ENCODE data around the gene HTR3A. TPM values are rescaled to one million over a fixed set of nuclear protein-coding genes. Genes with fewer than 3 reads are reported as not detected.

Gene HTR3A
- total RNA-seq, 6 experiments from 2014 or later = not detected

DNA sequence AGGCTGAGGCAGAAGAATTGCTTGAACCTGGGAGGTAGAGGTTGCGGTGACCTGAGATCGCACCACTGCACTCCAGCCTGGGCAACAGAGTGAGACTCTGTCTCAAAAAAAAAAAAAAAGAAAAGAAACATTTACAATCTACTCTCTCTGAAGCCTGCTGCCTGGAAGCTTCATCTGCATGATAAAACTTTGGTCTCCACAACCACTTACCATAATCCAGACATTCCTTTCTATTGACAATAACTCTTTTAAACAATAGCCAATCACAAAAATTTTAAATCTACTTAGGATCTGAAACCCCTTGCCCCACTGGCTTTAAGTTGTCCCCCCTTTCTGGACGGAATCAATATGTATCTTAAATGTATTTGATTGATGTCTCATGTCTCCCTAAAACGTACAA, 25.0 kb upstream of the HTR3A start:
- H3K4me1 Mint-ChIP-seq (ENCODE audit: low read depth) = no peaks in the 10 kb centered on the region
- H3K27ac Mint-ChIP-seq = no peak overlapping the region
- TF ChIP-seq, protein P1, sequence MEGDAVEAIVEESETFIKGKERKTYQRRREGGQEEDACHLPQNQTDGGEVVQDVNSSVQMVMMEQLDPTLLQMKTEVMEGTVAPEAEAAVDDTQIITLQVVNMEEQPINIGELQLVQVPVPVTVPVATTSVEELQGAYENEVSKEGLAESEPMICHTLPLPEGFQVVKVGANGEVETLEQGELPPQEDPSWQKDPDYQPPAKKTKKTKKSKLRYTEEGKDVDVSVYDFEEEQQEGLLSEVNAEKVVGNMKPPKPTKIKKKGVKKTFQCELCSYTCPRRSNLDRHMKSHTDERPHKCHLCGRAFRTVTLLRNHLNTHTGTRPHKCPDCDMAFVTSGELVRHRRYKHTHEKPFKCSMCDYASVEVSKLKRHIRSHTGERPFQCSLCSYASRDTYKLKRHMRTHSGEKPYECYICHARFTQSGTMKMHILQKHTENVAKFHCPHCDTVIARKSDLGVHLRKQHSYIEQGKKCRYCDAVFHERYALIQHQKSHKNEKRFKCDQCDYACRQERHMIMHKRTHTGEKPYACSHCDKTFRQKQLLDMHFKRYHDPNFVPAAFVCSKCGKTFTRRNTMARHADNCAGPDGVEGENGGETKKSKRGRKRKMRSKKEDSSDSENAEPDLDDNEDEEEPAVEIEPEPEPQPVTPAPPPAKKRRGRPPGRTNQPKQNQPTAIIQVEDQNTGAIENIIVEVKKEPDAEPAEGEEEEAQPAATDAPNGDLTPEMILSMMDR (IDR thresholded peaks at IDR 0.05) = no peak
- H3K9me3 Mint-ChIP-seq = no peaks in the 10 kb centered on the region
- DNase-seq = no peak
- no peak overlapping the region for H3K4me3 Mint-ChIP-seq
- H3K27me3 Mint-ChIP-seq (ENCODE audit: insufficient read depth) = peaks cover 18% of the 10 kb centered on the region
- H3K36me3 Mint-ChIP-seq (ENCODE audit: low read depth) = no peaks in the 10 kb centered on the region

DNA sequence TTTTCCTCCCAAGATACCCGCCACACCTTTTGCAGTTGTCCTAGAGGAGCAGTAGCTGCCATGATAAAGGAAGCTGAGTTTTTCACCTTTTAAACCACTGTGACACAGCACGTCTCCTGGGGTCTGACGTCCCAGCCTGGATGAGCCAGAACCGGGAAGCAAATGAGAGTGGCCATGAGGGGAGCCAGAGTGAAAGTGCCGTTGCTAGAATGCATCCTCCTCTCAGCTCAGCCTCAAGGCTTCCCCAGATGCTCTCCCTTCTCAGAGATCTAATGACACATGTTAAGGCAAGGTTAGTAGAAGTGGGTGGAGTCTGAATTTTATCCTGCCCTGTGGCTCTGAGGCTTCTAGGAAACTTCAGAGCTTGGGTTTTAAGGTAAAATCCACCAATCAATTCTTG, 23.4 kb upstream of the HTR3A start:
- DNase-seq = no peak
- H3K27me3 Mint-ChIP-seq (ENCODE audit: insufficient read depth) = peaks cover 18% of the 10 kb centered on the region
- no peak overlapping the region for H3K27ac Mint-ChIP-seq
- TF ChIP-seq, protein P1 (IDR thresholded peaks at IDR 0.05) = no peak
- no peaks in the 10 kb centered on the region for H3K36me3 Mint-ChIP-seq (ENCODE audit: low read depth)
- no peak overlapping the region for H3K4me3 Mint-ChIP-seq
- no peaks in the 10 kb centered on the region for H3K4me1 Mint-ChIP-seq (ENCODE audit: low read depth)
- H3K9me3 Mint-ChIP-seq = no peaks in the 10 kb centered on the region

DNA sequence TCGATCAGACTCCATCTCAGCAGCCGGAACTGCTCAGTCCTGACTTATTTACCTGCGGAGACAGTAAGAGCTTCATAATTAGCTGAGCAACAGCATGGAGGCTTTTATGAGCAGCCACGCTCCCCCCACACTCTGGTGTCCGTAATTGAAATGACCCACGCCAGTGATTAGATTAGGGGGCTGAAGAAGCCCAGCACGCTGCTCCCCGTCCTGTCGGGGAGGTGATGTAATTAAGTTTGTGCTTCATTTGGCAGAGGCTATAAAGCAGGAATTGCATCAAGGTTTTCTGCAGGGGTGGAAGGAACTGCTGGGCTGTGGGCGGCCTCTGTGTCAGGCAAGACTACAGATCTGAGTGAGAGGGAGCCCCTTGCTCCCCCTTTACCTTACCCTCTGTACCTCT, 22.8 kb upstream of the HTR3A start:
- Mint-ChIP-seq H3K36me3 (ENCODE audit: low read depth) (no peaks in the 10 kb centered on the region), H3K9me3 (no peaks in the 10 kb centered on the region), H3K27me3 (ENCODE audit: insufficient read depth) (peaks cover 18% of the 10 kb centered on the region), H3K27ac (no peak overlapping the region), H3K4me3 (no peak overlapping the region), H3K4me1 (ENCODE audit: low read depth) (no peaks in the 10 kb centered on the region)
- TF ChIP-seq, protein P1 (IDR thresholded peaks at IDR 0.05) = no peak
- DNase-seq = no peak

DNA sequence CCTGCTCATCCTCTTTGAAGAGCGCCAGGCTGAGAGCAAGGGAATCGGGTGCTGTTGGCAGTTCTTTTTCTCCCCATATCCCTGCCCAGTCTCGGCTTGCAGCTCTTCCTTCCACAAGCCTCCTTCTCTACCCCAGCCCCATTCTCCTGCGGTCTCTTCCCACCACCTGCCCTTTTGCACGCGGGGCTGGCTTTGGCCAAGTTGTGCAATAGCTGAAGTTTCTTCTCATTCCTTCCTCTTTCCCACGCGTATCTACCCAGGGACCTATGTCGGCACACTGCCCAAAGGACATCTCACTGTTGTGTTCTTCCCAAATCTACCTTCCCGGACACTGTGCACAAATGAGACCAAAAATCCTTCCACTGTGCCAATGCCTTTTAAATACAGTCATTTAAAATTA, 22.3 kb upstream of the HTR3A start:
- no peaks in the 10 kb centered on the region for H3K9me3 Mint-ChIP-seq
- no peaks in the 10 kb centered on the region for H3K36me3 Mint-ChIP-seq (ENCODE audit: low read depth)
- no peaks in the 10 kb centered on the region for H3K4me1 Mint-ChIP-seq (ENCODE audit: low read depth)
- peaks cover 23% of the 10 kb centered on the region for H3K27me3 Mint-ChIP-seq (ENCODE audit: insufficient read depth)
- TF ChIP-seq, protein P1 (IDR thresholded peaks at IDR 0.05) = no peak
- no peak for DNase-seq
- H3K4me3 Mint-ChIP-seq = no peak overlapping the region
- H3K27ac Mint-ChIP-seq = no peak overlapping the region

GRCh38 chr11:113954235-113954634, 20.7 kb upstream of the HTR3A start:
- DNase-seq = no peak
- no peak overlapping the region for H3K4me3 Mint-ChIP-seq
- H3K9me3 Mint-ChIP-seq = no peaks in the 10 kb centered on the region
- TF ChIP-seq, protein P1 (IDR thresholded peaks at IDR 0.05) = no peak
- H3K36me3 Mint-ChIP-seq (ENCODE audit: low read depth) = no peaks in the 10 kb centered on the region
- H3K27ac Mint-ChIP-seq = no peak overlapping the region
- H3K27me3 Mint-ChIP-seq (ENCODE audit: insufficient read depth) = peaks cover 25% of the 10 kb centered on the region
- no peaks in the 10 kb centered on the region for H3K4me1 Mint-ChIP-seq (ENCODE audit: low read depth)

- H3K27me3 Mint-ChIP-seq (ENCODE audit: insufficient read depth) = peaks cover 15% of the 10 kb centered on the region
- no peak for DNase-seq
- H3K36me3 Mint-ChIP-seq (ENCODE audit: low read depth) = no peaks in the 10 kb centered on the region
- H3K4me3 Mint-ChIP-seq = no peak overlapping the region
- TF ChIP-seq, protein P1 (IDR thresholded peaks at IDR 0.05) = no peak
- H3K9me3 Mint-ChIP-seq = no peaks in the 10 kb centered on the region
- H3K27ac Mint-ChIP-seq = no peak overlapping the region
- no peaks in the 10 kb centered on the region for H3K4me1 Mint-ChIP-seq (ENCODE audit: low read depth)
Measured at GRCh38 chr11:113956986-113957385, 17.9 kb upstream of the HTR3A start.

All from HFFc6 (cell line).